Stimulated activated CD8-positive, alpha-beta memory T cell treated with anti-CD3 and anti-CD28 coated beads, Interleukin-15, amount 100 ng/mL, for 1 hour (primary cell): ENCODE measurements around the gene CORO1C.

Experiments used
- DNase-seq: peaks from one replicate; pipeline ENCODE4 v3.0.0-alpha.2; 2020; ENCODE audit warnings: low read depth

CORO1C gene

DNA sequence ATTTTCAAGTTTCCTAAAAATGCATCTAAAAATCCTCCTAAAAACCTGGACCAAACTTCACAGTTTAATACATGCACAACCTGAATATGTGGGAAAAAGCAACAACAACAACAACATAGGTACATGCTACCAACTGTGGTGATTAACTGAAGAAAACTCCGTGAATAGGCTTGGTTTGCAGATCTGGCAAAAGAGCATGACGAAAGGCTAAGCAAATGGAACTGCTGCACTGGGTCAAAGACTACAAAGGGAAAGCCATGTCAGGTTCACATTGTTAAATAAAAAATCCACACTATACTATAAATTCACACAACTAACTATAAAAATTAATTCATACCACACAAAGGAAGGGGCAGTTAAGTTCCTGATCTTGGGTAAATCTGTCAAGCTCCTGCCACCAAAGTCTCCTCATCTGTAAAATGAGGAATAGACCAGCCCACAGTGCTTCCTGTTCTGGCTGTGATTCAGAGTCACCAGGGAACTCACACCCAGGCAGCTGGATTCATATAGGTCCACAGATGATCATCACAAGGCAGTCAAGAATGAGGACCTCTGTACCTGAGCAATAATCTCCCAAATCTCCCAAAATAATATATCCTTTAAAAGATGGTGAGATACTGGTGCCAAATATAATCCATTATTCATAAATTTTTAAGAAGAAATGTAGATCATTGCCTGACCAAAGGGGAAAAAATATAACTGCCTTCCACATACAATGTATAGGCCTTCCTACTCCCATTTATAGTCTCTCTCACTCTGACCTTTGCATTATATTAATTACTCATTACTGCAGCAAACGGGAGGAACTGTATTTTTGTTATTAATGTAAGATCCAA is 7.0 kb downstream of the CORO1C start:
- no peak for DNase-seq

DNA sequence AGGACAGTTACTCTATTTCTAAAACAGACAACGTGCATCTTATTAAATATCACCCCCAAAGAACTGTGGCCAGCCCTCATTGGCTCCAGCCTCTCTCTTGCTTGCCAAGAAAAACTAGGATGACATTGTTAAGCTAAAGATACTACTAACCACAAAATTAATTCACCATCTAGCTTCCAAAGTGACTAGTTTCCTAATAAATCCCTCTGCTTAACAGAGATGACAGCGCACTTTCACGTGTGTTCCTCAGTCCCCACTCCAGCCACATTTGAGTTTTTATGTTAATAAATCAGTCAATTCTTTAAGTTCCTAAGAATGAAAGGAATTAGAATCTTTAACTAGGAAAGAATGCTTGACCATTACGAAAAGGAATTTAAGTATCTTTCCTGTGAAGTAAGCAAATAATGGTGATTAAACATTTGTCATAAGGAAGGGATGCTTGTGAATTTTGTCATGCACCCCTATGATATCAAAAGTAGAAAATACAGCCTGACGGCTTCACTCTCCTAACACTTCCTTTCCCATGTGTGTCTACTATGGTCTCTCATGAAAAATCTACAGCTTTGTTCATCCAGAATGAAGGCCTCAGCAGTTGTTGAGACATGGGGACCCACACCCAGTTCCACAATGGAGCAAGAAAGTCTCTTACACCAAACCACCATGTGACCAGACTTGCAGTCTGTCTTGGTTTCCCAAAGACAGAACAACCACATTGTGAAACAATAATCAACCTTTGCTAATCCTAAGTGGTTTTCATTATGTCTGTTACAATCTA is 8.1 kb downstream of the CORO1C start:
- DNase-seq, result no peak

DNA sequence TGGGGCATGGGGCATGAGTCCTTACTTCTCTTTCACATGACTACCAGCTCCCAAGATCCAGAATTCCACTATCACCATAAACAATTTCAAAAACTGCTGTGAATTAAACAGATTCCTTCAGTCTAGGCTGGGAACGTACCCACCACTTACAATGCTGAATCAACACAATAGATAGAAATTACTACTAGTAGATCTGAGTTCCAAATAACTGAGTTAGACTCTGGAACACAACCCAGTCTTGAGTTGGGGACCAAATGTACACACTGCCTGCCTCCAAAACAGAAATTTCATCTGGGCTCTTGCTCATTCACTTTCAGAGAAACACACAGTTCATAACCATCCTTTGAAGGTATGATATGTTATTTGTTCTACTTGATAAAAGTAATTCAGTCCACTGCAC is 8.9 kb downstream of the CORO1C start:
- no peak for DNase-seq

DNA sequence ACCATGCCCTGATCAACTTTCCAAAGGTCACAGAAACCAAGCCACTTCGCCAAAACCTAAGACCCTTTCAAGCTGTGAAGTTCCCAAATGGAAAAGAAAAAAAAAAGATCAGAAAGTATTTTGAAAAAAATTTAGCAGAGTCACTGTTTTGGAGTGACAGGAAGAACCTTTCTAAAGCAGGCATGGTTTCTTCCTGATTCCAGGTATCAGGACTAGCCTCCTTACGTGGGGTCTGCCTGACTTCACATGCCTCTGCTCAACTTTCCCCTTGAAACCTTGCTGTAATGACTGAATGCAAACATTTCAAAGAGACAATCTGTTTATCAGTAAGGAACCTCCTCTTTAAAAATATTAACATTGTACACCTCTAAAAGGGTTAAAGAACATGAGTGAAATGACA is 9.5 kb downstream of the CORO1C start:
- DNase-seq, result no peak

DNA sequence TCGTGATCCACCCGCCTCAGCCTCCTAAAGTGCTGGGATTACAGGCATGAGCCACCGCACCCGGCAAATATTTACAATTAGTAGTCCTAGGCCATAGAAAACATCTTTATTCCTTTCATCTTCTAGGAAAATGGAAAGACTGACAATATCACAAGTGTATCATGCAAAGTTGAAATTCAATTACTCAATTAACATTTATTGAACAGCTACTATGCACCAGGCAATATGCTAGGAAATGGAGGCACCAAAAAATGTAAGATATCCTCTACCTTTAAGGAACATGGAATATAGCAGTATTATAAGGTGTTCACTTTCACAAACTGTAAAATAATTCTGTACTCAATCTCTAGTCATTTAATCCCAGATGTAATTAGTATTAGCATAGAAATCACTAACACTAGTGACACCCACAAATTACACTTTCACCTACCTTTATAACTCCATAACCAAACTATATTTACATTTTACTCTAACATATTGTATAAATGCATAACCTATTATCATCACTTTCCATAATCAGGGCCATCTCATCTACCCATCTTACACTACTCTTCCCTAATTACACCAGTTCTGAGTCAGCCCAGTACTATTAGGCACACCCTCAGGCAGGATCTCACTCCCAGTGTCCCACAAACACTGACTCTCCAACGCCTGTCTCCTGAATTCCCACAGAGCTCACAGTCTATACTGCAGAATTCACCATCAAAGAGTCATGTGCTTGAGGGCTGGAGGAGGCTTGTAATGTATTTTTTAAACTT is 10.4 kb downstream of the CORO1C start:
- DNase-seq, result no peak

DNA sequence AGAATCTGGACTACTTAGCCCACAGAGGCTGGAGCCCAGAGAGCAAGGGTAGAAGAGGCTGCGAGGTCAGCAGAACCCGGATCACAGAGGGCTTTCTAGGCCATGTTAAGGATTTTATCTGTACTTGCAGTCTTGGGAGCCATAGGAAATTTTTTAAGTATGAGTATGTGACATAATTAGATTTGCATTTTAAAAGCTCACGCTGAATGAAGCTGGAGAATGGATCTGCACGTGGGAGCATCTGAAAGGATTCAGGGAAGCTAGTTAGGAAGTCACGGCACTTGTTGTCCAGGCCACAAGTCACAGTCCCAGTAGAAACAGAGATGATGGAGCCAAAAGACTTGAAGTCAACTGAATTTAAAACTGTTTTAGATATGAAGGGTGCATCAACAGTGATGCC is 14.1 kb downstream of the CORO1C start:
- DNase-seq, result no peak

DNA sequence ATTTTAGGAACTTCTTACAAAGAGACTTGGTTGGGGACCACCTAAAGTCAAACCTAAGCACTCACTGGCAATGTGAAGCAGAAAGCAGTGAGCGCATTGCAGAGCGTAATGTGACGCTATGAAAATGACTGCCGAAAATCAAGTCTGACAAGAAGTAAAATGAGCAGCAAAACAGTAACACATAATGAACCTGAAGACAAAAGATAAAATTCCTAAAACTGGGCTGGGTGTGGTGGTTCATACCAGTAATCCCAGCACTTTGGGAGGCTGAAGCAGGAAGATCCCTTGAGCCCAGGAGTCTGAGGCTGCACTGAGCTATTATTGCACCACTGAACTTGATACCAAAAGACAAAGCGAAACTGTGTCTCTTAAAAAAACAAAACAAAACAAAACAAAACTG is 16.5 kb downstream of the CORO1C start:
- no peak for DNase-seq

DNA sequence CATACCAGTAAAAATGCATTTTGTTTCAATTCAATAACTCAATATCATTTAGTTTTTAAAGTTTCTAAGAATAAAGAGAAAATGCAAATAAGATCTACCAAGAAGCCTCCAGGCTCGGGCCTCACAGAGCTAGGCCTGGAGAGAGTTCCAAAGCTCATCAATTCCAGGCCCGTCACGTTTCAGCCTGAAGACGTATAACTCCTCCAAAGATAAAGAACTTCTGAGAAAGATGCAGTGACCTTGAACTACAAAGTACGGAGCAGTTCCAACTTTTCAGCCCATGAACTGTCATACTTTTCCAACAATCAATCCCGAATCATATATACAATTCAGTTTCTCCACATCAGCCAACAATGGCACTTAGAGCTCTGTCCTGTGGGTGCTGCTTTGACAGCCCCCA is 17.8 kb downstream of the CORO1C start:
- DNase-seq, result no peak

DNA sequence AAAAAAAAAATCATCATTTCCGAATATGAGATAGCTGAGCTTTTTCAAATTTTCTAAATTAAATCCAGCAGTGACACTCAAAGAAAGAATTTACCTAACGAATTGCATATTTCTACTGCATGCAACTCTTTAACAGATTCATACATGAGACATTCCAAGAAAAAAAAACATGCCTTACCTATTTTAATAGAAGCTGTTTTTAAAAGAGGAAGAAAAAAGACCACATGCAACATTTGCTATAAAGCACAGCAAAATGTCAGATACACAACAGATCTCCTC is 18.5 kb downstream of the CORO1C start:
- no peak for DNase-seq

DNA sequence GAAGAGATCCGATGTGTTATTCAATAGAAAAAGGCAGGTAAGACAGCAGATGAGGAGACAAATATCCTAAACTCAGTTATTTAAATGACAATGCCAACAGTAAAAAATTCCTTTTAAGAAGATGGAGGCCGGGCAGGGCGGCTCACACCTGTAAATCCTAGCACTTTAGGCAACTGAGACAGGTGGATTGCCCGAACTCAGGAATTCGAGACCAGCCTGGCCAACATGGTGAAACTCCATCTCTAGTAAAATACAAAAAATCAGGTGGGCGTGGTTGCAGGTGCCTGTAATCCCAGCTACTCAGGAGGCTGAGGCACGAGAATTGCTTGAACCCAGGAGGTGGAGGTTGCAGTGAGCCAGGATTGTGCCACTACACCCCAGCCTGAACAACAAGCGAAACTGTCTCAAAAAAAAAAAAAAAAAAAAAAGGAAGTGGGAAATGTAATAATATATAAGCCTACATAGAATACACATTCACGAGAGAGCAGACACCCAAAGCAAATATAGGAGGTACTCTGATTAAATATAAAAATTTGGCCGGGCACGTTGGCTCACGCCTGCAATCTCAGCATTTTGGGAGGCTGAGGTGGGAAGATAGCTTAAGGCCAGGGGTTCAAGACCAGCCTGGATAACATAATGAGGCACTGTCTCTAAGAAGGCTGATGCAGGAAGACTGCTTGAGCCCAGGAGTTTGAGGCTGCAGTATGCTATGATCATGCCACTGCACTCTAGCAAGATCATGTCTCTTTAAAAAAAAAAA is 19.0 kb downstream of the CORO1C start:
- DNase-seq, result no peak

DNA sequence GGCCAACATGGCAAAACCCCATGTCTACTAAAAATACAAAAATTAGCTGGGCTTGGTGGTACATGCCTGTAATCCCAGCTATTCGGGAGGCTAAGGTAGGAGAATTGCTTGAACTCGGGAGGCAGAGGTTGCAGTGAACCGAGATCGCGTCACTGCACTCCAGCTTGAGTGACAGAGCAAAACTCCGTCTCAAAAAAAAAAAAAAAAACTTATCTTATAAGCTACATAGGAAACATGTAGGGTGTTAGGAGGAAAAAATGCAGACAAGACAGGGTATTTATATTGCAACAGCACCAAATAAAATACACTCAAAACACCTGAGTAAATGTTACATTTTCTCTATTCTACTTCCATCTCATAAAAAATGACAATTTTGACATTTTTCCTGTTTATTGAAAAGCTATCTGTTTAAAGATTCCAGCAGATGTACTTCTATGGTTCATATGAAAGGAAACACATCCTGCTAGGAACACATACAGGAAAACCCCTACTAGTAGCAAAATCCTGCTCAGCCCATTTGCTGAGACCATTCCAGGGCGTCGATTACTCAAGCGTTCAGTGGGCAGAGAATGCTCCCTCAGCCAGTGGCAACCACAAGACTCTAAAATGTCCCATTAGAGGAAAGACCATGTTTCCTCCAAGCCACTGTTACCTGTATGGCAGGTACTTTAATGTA is 19.7 kb downstream of the CORO1C start:
- no peak for DNase-seq

DNA sequence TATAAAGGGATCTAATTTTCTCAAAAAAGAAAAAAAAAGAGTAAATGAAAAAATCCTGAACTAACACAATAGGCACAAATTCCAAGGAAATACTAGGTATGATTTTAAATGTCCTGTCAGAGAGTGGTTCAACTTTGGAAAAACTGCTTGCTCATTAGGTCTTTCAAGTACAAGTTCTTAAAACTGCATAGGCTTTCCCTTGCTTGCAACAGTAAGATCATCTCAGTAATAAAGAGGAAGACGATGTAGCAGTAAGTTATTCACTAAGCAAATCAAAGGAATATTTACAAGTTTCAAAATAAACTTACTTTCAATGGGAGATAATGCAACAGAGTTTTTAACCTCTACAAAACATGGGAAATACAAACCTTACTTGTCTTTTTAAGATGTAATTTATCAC is 21.6 kb downstream of the CORO1C start:
- DNase-seq, result no peak

DNA sequence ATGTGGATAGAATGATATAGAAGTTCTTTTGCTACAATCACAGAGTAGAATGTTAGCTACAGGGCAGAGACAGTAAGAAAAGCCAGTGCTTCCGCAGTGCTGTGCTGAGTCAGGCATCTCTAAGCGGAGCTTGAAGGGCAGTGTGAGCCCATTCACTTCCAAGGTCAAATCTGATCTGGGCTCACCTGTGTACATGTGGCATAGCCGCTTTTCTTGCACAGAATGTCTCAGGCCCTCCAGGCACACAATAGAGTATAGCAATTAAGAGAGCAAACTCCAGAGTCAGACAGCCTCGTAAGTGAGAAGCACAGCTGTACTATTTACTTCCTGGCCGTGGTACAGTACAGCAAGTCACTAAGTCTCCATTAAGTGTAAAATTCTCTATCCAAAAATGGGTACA is 26.8 kb downstream of the CORO1C start:
- no peak for DNase-seq

DNA sequence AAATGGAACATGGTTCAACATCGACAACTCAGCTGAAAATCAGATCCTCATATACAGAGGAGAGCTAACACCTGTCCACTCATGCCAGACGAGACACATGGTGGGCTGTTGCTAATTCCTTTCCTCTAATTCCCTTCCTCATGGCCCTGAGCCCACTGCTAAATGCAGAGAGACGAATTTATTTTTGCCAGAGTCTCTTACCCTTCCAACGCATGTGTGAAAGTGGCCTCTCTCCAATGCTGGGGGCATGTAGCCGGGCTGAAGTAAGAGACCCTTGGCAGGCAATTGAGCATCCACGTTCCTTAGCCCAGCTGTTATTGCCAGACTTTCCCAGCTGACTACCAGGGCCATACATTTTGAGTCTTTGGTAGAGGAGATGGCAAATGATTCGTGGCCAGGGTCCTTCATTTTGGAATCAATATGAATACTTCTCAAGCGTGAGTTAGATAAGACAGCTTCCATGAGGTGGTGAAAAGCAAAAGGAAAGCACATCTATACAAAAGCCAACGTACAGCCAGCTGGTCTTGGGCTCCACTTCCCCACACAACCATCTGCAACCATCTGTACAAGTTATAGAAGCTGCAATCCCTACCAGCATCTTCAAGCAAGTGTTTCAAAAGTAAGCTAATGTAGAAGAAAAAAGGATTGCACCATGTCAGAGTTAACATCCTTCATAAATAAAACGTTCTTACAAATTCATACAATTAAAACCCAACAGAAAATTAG is 28.6 kb downstream of the CORO1C start:
- DNase-seq, result no peak

DNA sequence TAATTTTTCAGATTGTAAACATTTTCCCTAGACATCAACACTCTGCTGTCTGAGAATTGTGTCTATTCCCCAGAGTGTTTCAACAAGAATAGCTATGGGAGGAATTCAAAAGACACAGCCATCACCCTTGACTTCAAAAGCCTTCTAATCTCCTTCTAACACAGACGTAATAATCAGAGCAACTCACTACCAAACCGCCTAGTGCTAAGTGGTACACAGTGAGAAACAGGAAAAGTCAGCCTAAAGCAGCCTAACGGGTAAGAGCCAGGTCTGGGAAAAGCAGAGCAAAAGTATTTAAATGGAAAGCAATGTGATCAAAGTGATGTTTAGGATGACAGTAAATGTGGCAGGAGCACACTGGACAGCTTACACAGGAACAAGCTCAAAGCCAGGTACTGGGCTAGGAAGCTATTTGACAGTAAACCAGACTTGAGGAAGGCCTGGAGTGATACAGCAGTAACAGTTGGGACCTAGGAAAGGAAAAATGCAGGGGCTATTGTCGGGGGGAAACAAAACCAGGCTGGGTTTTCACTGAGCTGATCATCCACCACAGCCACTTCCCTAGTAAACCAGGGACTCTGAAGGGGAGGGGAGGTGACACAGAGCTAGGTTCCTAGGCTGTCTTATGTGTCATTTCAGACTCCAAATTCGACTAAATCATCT is 29.4 kb downstream of the CORO1C start:
- DNase-seq, result no peak

DNA sequence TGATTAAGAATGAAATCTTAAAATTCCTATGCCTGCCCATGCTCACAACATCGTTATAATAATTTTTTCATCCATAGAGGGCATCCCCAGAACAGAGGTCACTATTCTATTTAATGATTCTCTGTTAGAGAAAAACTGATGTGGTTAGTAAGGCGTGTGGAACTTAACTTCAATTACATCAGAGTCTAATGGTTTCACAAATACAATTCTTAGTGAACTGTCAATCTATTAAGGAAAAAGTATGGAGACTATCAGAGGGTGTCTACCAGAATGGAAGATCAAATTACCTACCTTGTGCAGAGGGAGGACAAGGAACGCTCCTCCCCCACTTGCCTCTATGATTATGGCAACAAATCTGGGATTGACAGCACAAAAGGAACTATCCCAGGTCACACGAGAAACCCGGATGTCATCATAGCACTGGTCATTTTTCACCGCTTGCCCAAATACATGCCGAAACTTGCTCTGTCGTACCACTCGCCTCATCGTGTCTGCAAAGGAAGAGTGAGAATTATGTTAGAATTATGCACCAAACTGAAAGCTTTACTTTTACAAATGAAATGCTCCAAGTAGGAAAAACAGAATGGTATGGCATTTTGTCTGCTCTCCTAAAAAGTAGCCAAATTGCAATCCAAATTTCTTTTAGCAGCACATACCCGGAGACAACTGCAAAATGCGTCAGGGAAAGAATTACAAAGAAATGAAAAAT is 30.3 kb downstream of the CORO1C start:
- DNase-seq, result no peak

DNA sequence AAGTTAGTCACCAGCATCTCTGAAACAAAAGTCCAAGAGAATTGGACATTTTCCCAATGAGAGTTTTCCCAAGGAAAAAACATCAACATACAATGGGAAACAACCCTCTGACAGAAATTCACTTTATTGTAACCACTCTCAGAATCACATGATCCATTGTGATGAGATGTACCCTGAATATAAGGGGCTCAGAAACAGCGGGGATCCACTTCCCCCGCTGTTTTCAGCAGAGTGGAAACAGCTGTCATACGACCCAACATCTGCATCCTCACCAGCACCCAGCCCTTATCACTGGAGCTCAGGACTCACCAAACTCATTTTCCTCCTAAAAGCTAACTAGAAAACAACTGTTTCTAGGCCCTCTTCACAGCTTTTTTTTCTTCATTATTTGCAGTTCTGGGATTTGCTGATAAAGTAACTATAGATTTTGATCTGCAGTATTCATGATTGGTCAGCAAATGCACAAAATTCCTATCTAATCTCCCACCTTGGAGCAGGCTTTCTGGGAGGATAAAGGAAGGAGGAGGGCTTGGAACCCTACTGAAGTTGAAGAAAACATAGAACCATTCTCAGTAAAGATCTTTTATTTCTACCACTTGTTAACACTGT is 31.3 kb downstream of the CORO1C start:
- DNase-seq, result no peak

DNA sequence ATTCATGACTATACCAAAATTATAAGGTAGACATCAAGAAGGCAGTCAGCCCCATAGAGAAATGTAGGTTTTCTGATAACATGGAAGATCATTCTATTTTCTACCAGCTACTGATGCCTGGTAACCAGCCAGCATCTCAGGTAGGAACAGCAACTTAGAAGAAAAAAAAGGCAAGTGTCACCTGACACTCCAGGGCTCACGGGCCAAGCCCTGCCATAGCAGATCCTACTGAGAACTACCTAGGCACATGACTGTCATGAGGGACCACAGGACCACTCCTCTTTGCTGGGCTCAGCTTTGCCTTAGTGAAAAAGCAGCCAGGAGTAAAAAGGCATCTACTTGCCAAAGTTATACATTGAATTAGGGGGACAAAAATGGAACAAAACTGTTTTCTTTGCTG is 33.4 kb downstream of the CORO1C start:
- DNase-seq, result no peak

DNA sequence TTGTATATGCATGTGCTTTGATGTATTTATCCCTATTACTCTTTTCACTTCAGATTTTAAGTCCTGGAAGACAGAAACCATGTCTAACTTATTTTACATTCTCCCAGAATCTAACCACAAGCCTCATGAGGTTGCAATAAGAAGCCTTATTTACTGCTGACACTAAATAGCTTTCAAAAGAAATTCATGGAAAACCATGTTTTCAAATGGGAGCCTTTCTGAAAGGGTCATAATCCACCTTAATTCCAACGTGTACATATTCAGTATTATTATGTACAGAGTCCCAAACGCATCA is 34.4 kb downstream of the CORO1C start:
- no peak for DNase-seq
